Stomach (tissue), 4 donors: ENCODE measurements around the gene THSD4.

ENCODE experiments used
- CTCF ChIP-seq, 7 experiments: fragments of 450-650 bp in 4 of 7; fragments of 200-600 bp in 3 of 7; sonication (generic) in 3 of 7; IDR thresholded peaks; one replicate each; pipeline ENCODE4 v1.5.1; 2016 to 2019; ENCODE audit warnings: antibody characterized with exemption in 7 of 7, control low read depth in 2 of 7, mild to moderate bottlenecking in 1 of 7
- EP300 ChIP-seq: sonication (generic); formaldehyde crosslinking; IDR thresholded peaks from one replicate; pipeline ENCODE4 v1.6.1; 2017; ENCODE audit warnings: antibody characterized with exemption
- POLR2A ChIP-seq, 4 donors: fragments of 450-650 bp; IDR thresholded peaks; one replicate each; pipeline ENCODE4 v1.6.1; 2016; ENCODE audit warnings: antibody characterized with exemption in 4 of 4, control low read depth in 2 of 4, mild to moderate bottlenecking in 1 of 4, moderate library complexity in 1 of 4
- POLR2AphosphoS5 ChIP-seq, 3 donors: sonication (generic); formaldehyde crosslinking; IDR thresholded peaks; one replicate each; pipeline ENCODE4 v1.6.1; 2016; ENCODE audit warnings: antibody characterized with exemption in 3 of 3

GRCh38 chr15:71548401-71548807, 433.1 kb downstream of the THSD4 start:
- TF ChIP-seq CTCF (IDR thresholded peaks at IDR 0.05), result no peak
- TF ChIP-seq POLR2A (IDR thresholded peaks at IDR 0.05), result no peak
- TF ChIP-seq POLR2AphosphoS5 (IDR thresholded peaks at IDR 0.05), result no peak
- no peak for TF ChIP-seq EP300
